A549 (cell line): ENCODE data around the gene SETD4. TPM values are rescaled to one million over a fixed set of nuclear protein-coding genes. Genes with fewer than 3 reads are reported as not detected.

Experiments
- ATAC-seq, 2 experiments: fragments of 200-7000 bp in 1 of 2; fragments of >200 bp in 1 of 2; cut with Nextera tagmentation in 1 of 2; cut with Tn5 transposase in 1 of 2; 3 replicates each; pipeline versions ENCODE4 v1.8.0 to v1.9.1; 2018 to 2020; ENCODE audit warnings: mild to moderate bottlenecking in 1 of 2, moderate library complexity in 1 of 2
- CTCF ChIA-PET: fragments of 300-600 bp; sonication (Branson Sonifier 250); formaldehyde crosslinking; extraction: SDS; loops from one replicate; lab custom pipeline; 2021; ENCODE audit warnings: antibody characterized with exemption, inconsistent platforms; lab: Yijun Ruan, JAX
- POLR2A ChIA-PET: fragments of 350-600 bp; formaldehyde crosslinking; extraction: SDS; loops from one replicate; lab custom pipeline; 2021; ENCODE audit warnings: antibody characterized with exemption, inconsistent platforms; lab: Yijun Ruan, JAX
- DNase-seq, 2 experiments: peaks; one replicate each; pipeline versions ENCODE4 v3.0.0 to v3.0.0-alpha.2; 2011 to 2016; ENCODE audit warnings: low read depth in 1 of 2, low spot score in 1 of 2
- FAIRE-seq: peaks from 2 replicates; lab custom pipeline; 2011; peaks lifted over from hg19 to GRCh38; lab: Jason Lieb, UNC
- H3K27ac ChIP-seq, 2 experiments: fragments of >200 bp; sonication (Bioruptor Twin); formaldehyde crosslinking; 3 replicates each; pipeline ENCODE4 v1.5.1; 2016 to 2017
- H3K4me1 ChIP-seq: fragments of >200 bp; sonication (Bioruptor Twin); formaldehyde crosslinking; 3 replicates; pipeline ENCODE4 v1.6.1; 2016
- H3K4me2 ChIP-seq: fragments of >200 bp; sonication (Bioruptor Twin); formaldehyde crosslinking; 3 replicates; pipeline ENCODE4 v1.6.1; 2016
- H3K4me3 ChIP-seq: fragments of >200 bp; sonication (Bioruptor Twin); formaldehyde crosslinking; 3 replicates; pipeline ENCODE4 v1.5.1; 2016
- H3K9me3 ChIP-seq: fragments of >200 bp; sonication (Bioruptor Twin); formaldehyde crosslinking; 3 replicates; pipeline ENCODE4 v1.6.1; 2016
- CBX2 ChIP-seq: fragments of 200-600 bp; sonication (generic); IDR thresholded peaks from 2 replicates; pipeline ENCODE4 v1.6.1; 2016; ENCODE audit warnings: low read depth, mild to moderate bottlenecking, borderline replicate concordance
- CEBPB ChIP-seq, 2 experiments: fragments of >200 bp in 1 of 2; sonication (Bioruptor Twin) in 1 of 2; formaldehyde crosslinking in 1 of 2; IDR thresholded peaks; 2 replicates each; pipeline ENCODE4 v1.6.1; 2012 to 2016
- EHMT2 ChIP-seq: fragments of 200-600 bp; sonication (generic); IDR thresholded peaks from 2 replicates; pipeline ENCODE4 v1.6.1; 2016; ENCODE audit warnings: antibody characterized with exemption, low read depth, mild to moderate bottlenecking, moderate library complexity
- FOXS1 ChIP-seq: fragments of 250-450 bp; sonication (Bioruptor Pico); IDR thresholded peaks from 2 replicates; pipeline ENCODE4 v1.5.0; 2020; ENCODE audit warnings: mild to moderate bottlenecking, moderate library complexity
- HOXA7 ChIP-seq: fragments of 250-450 bp; sonication (Bioruptor Pico); IDR thresholded peaks from 2 replicates; pipeline ENCODE4 v1.5.0; 2020; ENCODE audit warnings: mild to moderate bottlenecking, moderate library complexity
- JUN ChIP-seq, 2 experiments: fragments of >200 bp; sonication (Bioruptor Twin); formaldehyde crosslinking; IDR thresholded peaks; 2 replicates in 1 of 2; 3 replicates in 1 of 2; pipeline ENCODE4 v1.6.1; 2016 to 2017
- KDM1A ChIP-seq: fragments of 200-600 bp; sonication (generic); IDR thresholded peaks from 2 replicates; pipeline ENCODE4 v1.6.1; 2016; ENCODE audit warnings: low read depth, mild to moderate bottlenecking
- KDM5A ChIP-seq: fragments of 200-600 bp; sonication (generic); IDR thresholded peaks from 2 replicates; pipeline ENCODE4 v1.6.1; 2016; ENCODE audit warnings: antibody characterized with exemption, mild to moderate bottlenecking
- NR3C1 ChIP-seq: fragments of >200 bp; sonication (Bioruptor Twin); formaldehyde crosslinking; IDR thresholded peaks from 3 replicates; pipeline ENCODE4 v1.6.1; 2017
- PHF8 ChIP-seq: fragments of 200-600 bp; sonication (generic); IDR thresholded peaks from 2 replicates; pipeline ENCODE4 v1.6.1; 2016; ENCODE audit warnings: low read depth, mild to moderate bottlenecking, antibody characterized with exemption, moderate library complexity, borderline replicate concordance
- POLR2AphosphoS2 ChIP-seq: conservative IDR thresholded peaks from 2 replicates; pipeline ENCODE4 v1.6.1; 2012; ENCODE audit warnings: low read length, improper control_type of control experiment, inconsistent platforms
- RAD21 ChIP-seq, 2 experiments: fragments of >200 bp in 1 of 2; sonication (Bioruptor Twin) in 1 of 2; formaldehyde crosslinking in 1 of 2; IDR thresholded peaks in 1 of 2; conservative IDR thresholded peaks in 1 of 2; 2 replicates in 1 of 2; 3 replicates in 1 of 2; pipeline ENCODE4 v1.6.1; 2012 to 2018; ENCODE audit warnings: inconsistent platforms in 1 of 2
- RARB ChIP-seq: fragments of 250-450 bp; sonication (Bioruptor Pico); IDR thresholded peaks from 2 replicates; pipeline ENCODE4 v1.8.0; 2021; ENCODE audit warnings: mild to moderate bottlenecking, moderate library complexity
- RCOR1 ChIP-seq: fragments of 150-350 bp; IDR thresholded peaks from 2 replicates; pipeline ENCODE4 v1.6.1; 2014; ENCODE audit warnings: antibody characterized with exemption, low read length, low read depth
- SMC3 ChIP-seq: fragments of >200 bp; sonication (Bioruptor Twin); formaldehyde crosslinking; IDR thresholded peaks from 3 replicates; pipeline ENCODE4 v1.6.1; 2018; ENCODE audit warnings: inconsistent platforms
- USF2 ChIP-seq: fragments of 450-650 bp; IDR thresholded peaks from 2 replicates; pipeline ENCODE4 v1.6.1; 2014; ENCODE audit warnings: antibody characterized with exemption
- WGBS: methylation state at CpG from one replicate; pipeline ENCODE4 v1.1.6; 2017; ENCODE audit errors: missing lambda C conversion rate; 5-methylcytosine and 5-hydroxymethylcytosine counted together
- polyA plus RNA-seq, 4 experiments: library from polyadenylated mRNA; depleted of rRNA in 3 of 4; stranded (reverse); fragments of >200 nt; fragmentation: RNase III in 1 of 4; extraction: RNeasy Plus Mini Kit Qiagen cat#74134 plus additional on column Dnase treatment in 1 of 4; gene quantifications; 2 replicates in 3 of 4; 3 replicates in 1 of 4; pipeline ENCODE4 v1.2.3, GENCODE V29; 2011 to 2017
- TF ChIP-seq, protein P1 (sequence below): fragments of >200 bp; sonication (Bioruptor Twin); formaldehyde crosslinking; IDR thresholded peaks from 3 replicates; pipeline ENCODE4 v1.5.1; 2016
- TF ChIP-seq, protein P2 (sequence below): fragments of 200-600 bp; sonication (generic); IDR thresholded peaks from 2 replicates; pipeline ENCODE4 v1.6.1; 2016; ENCODE audit warnings: antibody characterized with exemption, mild to moderate bottlenecking, moderate library complexity

Gene SETD4
- polyA plus RNA-seq, 2 of the 4 experiments (the other 2 are of a cell fraction): 10.3 to 17.1 TPM

GRCh38 chr21:36028127-36029069, 31.9 kb downstream of the SETD4 start:
- Histone ChIP-seq H3K9me3 (no peaks in the 10 kb centered on the region), H3K4me2 (no peak overlapping the region), H3K4me3 (no peak overlapping the region), H3K27ac (no peak overlapping the region), H3K4me1 (no peaks in the 10 kb centered on the region)
- CTCF ChIA-PET: interaction anchor here (0.6 to 3.8 kb wide), 25 partner anchors 9 to 1668 kb away, joined by 3 to 20 read pairs (median 3); partner anchors contain the start of genes CLIC6 and SETD4
- peak; percentile 51 to 67 for DNase-seq
- 18% methylated on average over 20 of the region's 25 CpGs for whole genome bisulfite sequencing
- POLR2A ChIA-PET: no interaction called here
- TF ChIP-seq POLR2AphosphoS2 (no peak), SMC3 (peak; percentile 42; the same call in 1 of the 3 replicates), RAD21 (conservative IDR thresholded peaks at IDR 0.05 in 1 of 2, IDR thresholded peaks at IDR 0.05 in 1 of 2) (peak; percentile 82 to 85), JUN (IDR thresholded peaks at IDR 0.05) (no peak), NR3C1 (no peak), EHMT2 (no peak), HOXA7 (CRISPR knock-in tag) (no peak), RCOR1 (no peak), RARB (CRISPR knock-in tag) (no peak), KDM1A (no peak), CEBPB (IDR thresholded peaks at IDR 0.05) (no peak), USF2 (no peak)
- TF ChIP-seq, protein P1, sequence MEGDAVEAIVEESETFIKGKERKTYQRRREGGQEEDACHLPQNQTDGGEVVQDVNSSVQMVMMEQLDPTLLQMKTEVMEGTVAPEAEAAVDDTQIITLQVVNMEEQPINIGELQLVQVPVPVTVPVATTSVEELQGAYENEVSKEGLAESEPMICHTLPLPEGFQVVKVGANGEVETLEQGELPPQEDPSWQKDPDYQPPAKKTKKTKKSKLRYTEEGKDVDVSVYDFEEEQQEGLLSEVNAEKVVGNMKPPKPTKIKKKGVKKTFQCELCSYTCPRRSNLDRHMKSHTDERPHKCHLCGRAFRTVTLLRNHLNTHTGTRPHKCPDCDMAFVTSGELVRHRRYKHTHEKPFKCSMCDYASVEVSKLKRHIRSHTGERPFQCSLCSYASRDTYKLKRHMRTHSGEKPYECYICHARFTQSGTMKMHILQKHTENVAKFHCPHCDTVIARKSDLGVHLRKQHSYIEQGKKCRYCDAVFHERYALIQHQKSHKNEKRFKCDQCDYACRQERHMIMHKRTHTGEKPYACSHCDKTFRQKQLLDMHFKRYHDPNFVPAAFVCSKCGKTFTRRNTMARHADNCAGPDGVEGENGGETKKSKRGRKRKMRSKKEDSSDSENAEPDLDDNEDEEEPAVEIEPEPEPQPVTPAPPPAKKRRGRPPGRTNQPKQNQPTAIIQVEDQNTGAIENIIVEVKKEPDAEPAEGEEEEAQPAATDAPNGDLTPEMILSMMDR: peak; percentile 73
- ATAC-seq: peak; percentile 91 to 97
- no peak for FAIRE-seq

DNA sequence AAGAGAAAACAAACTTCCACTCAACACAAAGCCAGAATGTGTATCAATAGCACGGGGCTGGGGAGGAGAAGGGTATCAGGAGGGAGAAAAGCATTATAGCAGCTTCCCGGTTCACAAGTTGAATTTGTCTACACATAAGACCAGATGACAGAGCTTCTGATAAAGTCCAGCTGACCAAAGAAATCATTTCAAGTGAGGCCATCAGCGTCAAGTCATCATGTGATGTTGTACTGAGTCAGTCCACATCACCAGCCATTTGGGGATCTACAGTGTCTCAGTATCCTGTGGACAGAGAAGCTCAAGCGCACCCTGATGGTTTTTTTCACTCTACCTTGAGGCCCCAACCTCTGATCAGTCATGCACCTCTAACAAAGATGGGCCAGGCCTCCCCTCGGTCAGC, 33.0 kb downstream of the SETD4 start:
- WGBS: 64% methylated on average over 5 of the region's 5 CpGs
- H3K4me3 ChIP-seq: no peak overlapping the region
- POLR2A ChIA-PET: no interaction called here

More for the DNA sequence above, 33.0 kb downstream of the SETD4 start:
- Histone ChIP-seq H3K4me2 (no peak overlapping the region), H3K9me3 (no peaks in the 10 kb centered on the region), H3K4me1 (no peaks in the 10 kb centered on the region), H3K27ac (no peak overlapping the region)
- CTCF ChIA-PET: interaction anchor here (0.7 to 3.8 kb wide), 13 partner anchors 10 to 1396 kb away, joined by 3 to 20 read pairs (median 4); partner anchors contain the start of gene SETD4
- DNase-seq: no peak
- TF ChIP-seq, protein P2, sequence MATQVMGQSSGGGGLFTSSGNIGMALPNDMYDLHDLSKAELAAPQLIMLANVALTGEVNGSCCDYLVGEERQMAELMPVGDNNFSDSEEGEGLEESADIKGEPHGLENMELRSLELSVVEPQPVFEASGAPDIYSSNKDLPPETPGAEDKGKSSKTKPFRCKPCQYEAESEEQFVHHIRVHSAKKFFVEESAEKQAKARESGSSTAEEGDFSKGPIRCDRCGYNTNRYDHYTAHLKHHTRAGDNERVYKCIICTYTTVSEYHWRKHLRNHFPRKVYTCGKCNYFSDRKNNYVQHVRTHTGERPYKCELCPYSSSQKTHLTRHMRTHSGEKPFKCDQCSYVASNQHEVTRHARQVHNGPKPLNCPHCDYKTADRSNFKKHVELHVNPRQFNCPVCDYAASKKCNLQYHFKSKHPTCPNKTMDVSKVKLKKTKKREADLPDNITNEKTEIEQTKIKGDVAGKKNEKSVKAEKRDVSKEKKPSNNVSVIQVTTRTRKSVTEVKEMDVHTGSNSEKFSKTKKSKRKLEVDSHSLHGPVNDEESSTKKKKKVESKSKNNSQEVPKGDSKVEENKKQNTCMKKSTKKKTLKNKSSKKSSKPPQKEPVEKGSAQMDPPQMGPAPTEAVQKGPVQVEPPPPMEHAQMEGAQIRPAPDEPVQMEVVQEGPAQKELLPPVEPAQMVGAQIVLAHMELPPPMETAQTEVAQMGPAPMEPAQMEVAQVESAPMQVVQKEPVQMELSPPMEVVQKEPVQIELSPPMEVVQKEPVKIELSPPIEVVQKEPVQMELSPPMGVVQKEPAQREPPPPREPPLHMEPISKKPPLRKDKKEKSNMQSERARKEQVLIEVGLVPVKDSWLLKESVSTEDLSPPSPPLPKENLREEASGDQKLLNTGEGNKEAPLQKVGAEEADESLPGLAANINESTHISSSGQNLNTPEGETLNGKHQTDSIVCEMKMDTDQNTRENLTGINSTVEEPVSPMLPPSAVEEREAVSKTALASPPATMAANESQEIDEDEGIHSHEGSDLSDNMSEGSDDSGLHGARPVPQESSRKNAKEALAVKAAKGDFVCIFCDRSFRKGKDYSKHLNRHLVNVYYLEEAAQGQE: no peak
- TF ChIP-seq SMC3 (no peak), FOXS1 (CRISPR knock-in tag) (no peak), KDM5A (no peak), CBX2 (no peak), PHF8 (no peak)
- no peak for FAIRE-seq
- no peak for ATAC-seq
